Bronchial epithelial cell (primary cell): ENCODE data around the gene KCNC4. TPM values are rescaled to one million over a fixed set of nuclear protein-coding genes. Genes with fewer than 3 reads are reported as not detected.
A peak's percentile ranks its signal among the peaks of the same experiment; 100 is the strongest.

Experiments used
- DNase-seq: peaks from one replicate; pipeline ENCODE4 v3.0.0-alpha.2; 2010; ENCODE audit warnings: low read depth
- FAIRE-seq: peaks from 2 replicates; lab custom pipeline; 2011; peaks lifted over from hg19 to GRCh38; lab: Jason Lieb, UNC
- H3K27me3 ChIP-seq: 2 replicates; pipeline ENCODE4 v1.5.1; 2011; ENCODE audit warnings: low read length; ENCODE audit not compliant: control insufficient read depth, insufficient read depth
- H3K36me3 ChIP-seq: 2 replicates; pipeline ENCODE4 v1.5.1; 2011; ENCODE audit warnings: low read length; ENCODE audit not compliant: control insufficient read depth, insufficient read depth
- H3K4me3 ChIP-seq: 2 replicates; pipeline ENCODE4 v1.5.1; 2011; ENCODE audit warnings: mild to moderate bottlenecking, low read depth, low read length, control low read depth
- CTCF ChIP-seq: IDR thresholded peaks from 2 replicates; pipeline ENCODE4 v1.5.1; 2011; ENCODE audit warnings: mild to moderate bottlenecking, moderate library complexity, low read length, control low read depth, inconsistent platforms; ENCODE audit not compliant: insufficient read depth, severe bottlenecking
- total RNA-seq: library from RNA; depleted of rRNA; stranded (reverse); fragments of >200 nt; gene quantifications from 2 replicates; pipeline ENCODE4 v1.2.1, GENCODE V29; 2014

KCNC4 gene
- total RNA-seq, 1 donor from 2014 or later: 0.53 TPM

GRCh38 chr1:110220324-110220723, 10.2 kb downstream of the KCNC4 start:
- no peak for FAIRE-seq
- Histone ChIP-seq H3K4me3 (no peak overlapping the region), H3K36me3 (no peaks in the 10 kb centered on the region), H3K27me3 (no peaks in the 10 kb centered on the region)
- DNase-seq: no peak
- TF ChIP-seq CTCF: no peak

GRCh38 chr1:110221119-110221518, 11.0 kb downstream of the KCNC4 start:
- TF ChIP-seq CTCF: no peak
- DNase-seq (no peak), FAIRE-seq (peak; percentile 90)
- Histone ChIP-seq H3K27me3 (no peaks in the 10 kb centered on the region), H3K4me3 (no peak overlapping the region), H3K36me3 (no peaks in the 10 kb centered on the region)

- Histone ChIP-seq H3K36me3 (no peaks in the 10 kb centered on the region), H3K4me3 (no peak overlapping the region), H3K27me3 (no peaks in the 10 kb centered on the region)
- TF ChIP-seq CTCF: no peak
- DNase-seq (no peak), FAIRE-seq (no peak)
Observed at GRCh38 chr1:110223127-110223526, 13.0 kb downstream of the KCNC4 start.

GRCh38 chr1:110223581-110223980, 13.5 kb downstream of the KCNC4 start:
- TF ChIP-seq CTCF: no peak
- H3K27me3 ChIP-seq: no peaks in the 10 kb centered on the region
- FAIRE-seq (no peak), DNase-seq (no peak)
- no peaks in the 10 kb centered on the region for H3K36me3 ChIP-seq
- H3K4me3 ChIP-seq: no peak overlapping the region

GRCh38 chr1:110224240-110224995, 14.3 kb downstream of the KCNC4 start:
- Histone ChIP-seq H3K27me3 (no peaks in the 10 kb centered on the region), H3K36me3 (no peaks in the 10 kb centered on the region), H3K4me3 (no peak overlapping the region)
- TF ChIP-seq CTCF: no peak
- FAIRE-seq (no peak), DNase-seq (no peak)

GRCh38 chr1:110225212-110225611, 15.1 kb downstream of the KCNC4 start:
- Histone ChIP-seq H3K27me3 (no peaks in the 10 kb centered on the region), H3K36me3 (no peaks in the 10 kb centered on the region), H3K4me3 (no peak overlapping the region)
- FAIRE-seq: no peak
- no peak for TF ChIP-seq CTCF
- no peak for DNase-seq
